Activated CD8-positive, alpha-beta memory T cell treated with anti-CD3 and anti-CD28 coated beads, Interleukin-2, amount 50 U/mL, for 24 hours (primary cell): ENCODE measurements around the gene RBKS.
A peak's percentile ranks its signal among the peaks of the same experiment; 100 is the strongest.
"Not testable (repeated sequence)": the region's sequence is repeated elsewhere in the genome, so short reads cannot be mapped to it uniquely, and the experiment has no call there.

Experiments used
- DNase-seq: peaks from one replicate; pipeline ENCODE4 v3.0.0-alpha.2; 2020; ENCODE audit errors: extremely low read depth

The RBKS gene

GRCh38 chr2:27906074-27906473, 15.9 kb upstream of the RBKS start:
- no peak for DNase-seq

GRCh38 chr2:27904405-27904665, 14.1 kb upstream of the RBKS start:
- DNase-seq = no peak

- DNase-seq = no peak
Observed at GRCh38 chr2:27903649-27904404, 13.6 kb upstream of the RBKS start.

GRCh38 chr2:27903018-27903417, 12.8 kb upstream of the RBKS start:
- no peak for DNase-seq

GRCh38 chr2:27902098-27902497, 11.9 kb upstream of the RBKS start:
- DNase-seq = no peak

- no peak for DNase-seq
Observed at GRCh38 chr2:27901234-27901633, 11.0 kb upstream of the RBKS start.

- DNase-seq = no peak
Observed at GRCh38 chr2:27897717-27898116, 7.5 kb upstream of the RBKS start.

- DNase-seq = no peak
Observed at GRCh38 chr2:27893006-27893405, 2.8 kb upstream of the RBKS start.

GRCh38 chr2:27891673-27892105, 1.5 kb upstream of the RBKS start:
- DNase-seq = no peak

GRCh38 chr2:27890924-27891672, 911 bp upstream of the RBKS start:
- peak; percentile 81 for DNase-seq

GRCh38 chr2:27889774-27890145, 427 bp downstream of the RBKS start:
- DNase-seq = no peak

- DNase-seq = no peak
Observed at GRCh38 chr2:27888790-27889189, 1.4 kb downstream of the RBKS start.

GRCh38 chr2:27887830-27888229, 2.4 kb downstream of the RBKS start:
- DNase-seq = no peak

GRCh38 chr2:27887111-27887510, 3.1 kb downstream of the RBKS start:
- DNase-seq = no peak

GRCh38 chr2:27886322-27886721, 3.9 kb downstream of the RBKS start:
- no peak for DNase-seq

- no peak for DNase-seq
Observed at GRCh38 chr2:27885661-27886060, 4.5 kb downstream of the RBKS start.

- no peak for DNase-seq
Observed at GRCh38 chr2:27885234-27885633, 5.0 kb downstream of the RBKS start.

- DNase-seq = no peak
Observed at GRCh38 chr2:27884601-27885000, 5.6 kb downstream of the RBKS start.

- not testable (repeated sequence) for DNase-seq
Observed at GRCh38 chr2:27882584-27882922, 7.6 kb downstream of the RBKS start.

- not testable (repeated sequence) for DNase-seq
Observed at GRCh38 chr2:27881815-27882583, 8.2 kb downstream of the RBKS start.

GRCh38 chr2:27878825-27879224, 11.4 kb downstream of the RBKS start:
- DNase-seq = no peak

GRCh38 chr2:27875089-27875881, 14.9 kb downstream of the RBKS start:
- DNase-seq = no peak
